Measurements from ENCODE around the gene SCYL1. TPM values are rescaled to one million over a fixed set of nuclear protein-coding genes. Genes with fewer than 3 reads are reported as not detected.

Gene SCYL1
- total and polyA plus RNA-seq, 2 of the 4 experiments (the other 2 are of a cell fraction) = 96.4 to 150 TPM

GRCh38 chr11:65554842-65555430, 30.1 kb downstream of the SCYL1 start:
- Histone ChIP-seq H2BK15ac (ENCODE audit: low read depth, low read length) (no peak overlapping the region), H2BK20ac (ENCODE audit: low read depth, low read length) (no peak overlapping the region), H4K8ac (ENCODE audit: low read depth in 2 of 2, low read length in 2 of 2) (no peak overlapping the region; a peak in 1 of 4 replicates), H3K4me1 (ENCODE audit: control insufficient read depth, insufficient read depth, low read length) (peaks cover 29% of the 10 kb centered on the region), H3K27me3 (ENCODE audit: control insufficient read depth, insufficient read depth, low read length) (no peaks in the 10 kb centered on the region), H2AFZ (replicated peaks; ENCODE audit: low read length, poor library complexity) (no peak overlapping the region), H3K4me3 (ENCODE audit: insufficient read depth, low read depth, low read length) (no peak overlapping the region), H3K27ac (ENCODE audit: insufficient read depth, low read length) (no peak overlapping the region), H3K4ac (ENCODE audit: low read depth, low read length) (no peak overlapping the region), H3K56ac (ENCODE audit: extremely low read depth, insufficient read depth, low read length) (no peak overlapping the region), H2BK120ac (ENCODE audit: low read depth, low read length) (no peak overlapping the region), H3K79me1 (ENCODE audit: low read depth in 1 of 2, low read length in 2 of 2) (peaks cover 16 to 42% of the 10 kb centered on the region in 2 experiments), H3K23ac (ENCODE audit: low read depth, low read length) (0 out of 2 replicates have a peak overlapping the region, but pooled peaks have one; percentile 10), H3K18ac (ENCODE audit: low read depth, low read length) (no peak overlapping the region), H2AK5ac (ENCODE audit: low read depth, low read length) (peak overlapping the region; percentile 83), H2AK9ac (replicated peaks; ENCODE audit: low read depth, low read length, poor library complexity) (no peak overlapping the region), H3K9ac (ENCODE audit: low read depth, low read length) (no peak overlapping the region), H4K20me1 (ENCODE audit: insufficient read depth, low read length) (peaks cover 15% of the 10 kb centered on the region), H4K91ac (ENCODE audit: insufficient read depth, low read depth, low read length) (no peak overlapping the region; the same call in 1 of the 2 replicates), H4K5ac (ENCODE audit: low read depth, low read length) (no peak overlapping the region), H3K9me1 (ENCODE audit: insufficient read depth, low read length) (peaks cover 11% of the 10 kb centered on the region), H3K9me3 (ENCODE audit: control insufficient read depth, insufficient read depth, low read length) (no peaks in the 10 kb centered on the region), H2BK5ac (ENCODE audit: low read depth, low read length, poor library complexity, severe bottlenecking) (no peak overlapping the region), H3K4me2 (ENCODE audit: low read depth, low read length) (no peak overlapping the region), H3K36me3 (ENCODE audit: control insufficient read depth, insufficient read depth, low read length) (peaks cover 19% of the 10 kb centered on the region; the same call in 1 of the 2 replicates), H3K14ac (replicated peaks; ENCODE audit: low read depth, low read length) (no peak overlapping the region)
- 94% methylated on average over 4 of the region's 4 CpGs; no CpG with 5 or more reads in 1 of the 2 experiments for WGBS, 2 experiments (ENCODE audit: extremely low coverage in 2 of 2, insufficient read length in 1 of 2)
- DNase-seq (no peak), ATAC-seq (ENCODE audit: low read depth) (no peak)
- no TSS peak for BruUV-seq (replicated peaks)
- POLR2A ChIA-PET (ENCODE audit: unreplicated experiment) = no interaction called here
- CTCF ChIA-PET = interaction anchor here (0.6 kb wide), 1 partner anchor 14 kb away, joined by 3 read pairs; no protein-coding TSS in a partner anchor
- TF ChIP-seq, protein P1, sequence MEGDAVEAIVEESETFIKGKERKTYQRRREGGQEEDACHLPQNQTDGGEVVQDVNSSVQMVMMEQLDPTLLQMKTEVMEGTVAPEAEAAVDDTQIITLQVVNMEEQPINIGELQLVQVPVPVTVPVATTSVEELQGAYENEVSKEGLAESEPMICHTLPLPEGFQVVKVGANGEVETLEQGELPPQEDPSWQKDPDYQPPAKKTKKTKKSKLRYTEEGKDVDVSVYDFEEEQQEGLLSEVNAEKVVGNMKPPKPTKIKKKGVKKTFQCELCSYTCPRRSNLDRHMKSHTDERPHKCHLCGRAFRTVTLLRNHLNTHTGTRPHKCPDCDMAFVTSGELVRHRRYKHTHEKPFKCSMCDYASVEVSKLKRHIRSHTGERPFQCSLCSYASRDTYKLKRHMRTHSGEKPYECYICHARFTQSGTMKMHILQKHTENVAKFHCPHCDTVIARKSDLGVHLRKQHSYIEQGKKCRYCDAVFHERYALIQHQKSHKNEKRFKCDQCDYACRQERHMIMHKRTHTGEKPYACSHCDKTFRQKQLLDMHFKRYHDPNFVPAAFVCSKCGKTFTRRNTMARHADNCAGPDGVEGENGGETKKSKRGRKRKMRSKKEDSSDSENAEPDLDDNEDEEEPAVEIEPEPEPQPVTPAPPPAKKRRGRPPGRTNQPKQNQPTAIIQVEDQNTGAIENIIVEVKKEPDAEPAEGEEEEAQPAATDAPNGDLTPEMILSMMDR (conservative IDR thresholded peaks at IDR 0.05; ENCODE audit: low read depth, low read length) = no peak
- no peak for TF ChIP-seq RCOR1 (IDR thresholded peaks at IDR 0.05; ENCODE audit: insufficient replicate concordance, low read length)
- no peak for TF ChIP-seq MXI1 (IDR thresholded peaks at IDR 0.05; ENCODE audit: borderline replicate concordance, low read depth, low read length)
- TF ChIP-seq ELK1 (IDR thresholded peaks at IDR 0.05; ENCODE audit: borderline replicate concordance, low read depth, low read length) = no peak
- TF ChIP-seq BHLHE40 (IDR thresholded peaks at IDR 0.05; ENCODE audit: low read depth, low read length) = no peak
- TF ChIP-seq MAZ (IDR thresholded peaks at IDR 0.05; ENCODE audit: borderline replicate concordance, low read depth, low read length) = no peak
- TF ChIP-seq, protein P2, sequence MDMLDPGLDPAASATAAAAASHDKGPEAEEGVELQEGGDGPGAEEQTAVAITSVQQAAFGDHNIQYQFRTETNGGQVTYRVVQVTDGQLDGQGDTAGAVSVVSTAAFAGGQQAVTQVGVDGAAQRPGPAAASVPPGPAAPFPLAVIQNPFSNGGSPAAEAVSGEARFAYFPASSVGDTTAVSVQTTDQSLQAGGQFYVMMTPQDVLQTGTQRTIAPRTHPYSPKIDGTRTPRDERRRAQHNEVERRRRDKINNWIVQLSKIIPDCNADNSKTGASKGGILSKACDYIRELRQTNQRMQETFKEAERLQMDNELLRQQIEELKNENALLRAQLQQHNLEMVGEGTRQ (IDR thresholded peaks at IDR 0.05; ENCODE audit: low read depth, low read length) = no peak
- TF ChIP-seq CEBPB (IDR thresholded peaks at IDR 0.05; ENCODE audit: low read depth, low read length) = no peak
- no peak for TF ChIP-seq FOS (IDR thresholded peaks at IDR 0.05; ENCODE audit: low read depth, low read length)
- TF ChIP-seq NFE2L2 (IDR thresholded peaks at IDR 0.05; ENCODE audit: low read depth, low read length) = no peak
- intact Hi-C loops (cut with micrococcal nuclease) = no loop called here
- in situ Hi-C loops (cut with MboI; ENCODE audit: low sequenced_read_pairs) = no loop called here
- dilution Hi-C loops (cut with HindIII; ENCODE audit: low sequenced_read_pairs, unreplicated experiment) = no loop called here

Data from IMR-90 (cell line).